Measurements from ENCODE around the gene MICU1. TPM values are rescaled to one million over a fixed set of nuclear protein-coding genes. Genes with fewer than 3 reads are reported as not detected.

MICU1 gene
- total RNA-seq, 1 experiment from 2014 or later = 36.0 TPM

DNA sequence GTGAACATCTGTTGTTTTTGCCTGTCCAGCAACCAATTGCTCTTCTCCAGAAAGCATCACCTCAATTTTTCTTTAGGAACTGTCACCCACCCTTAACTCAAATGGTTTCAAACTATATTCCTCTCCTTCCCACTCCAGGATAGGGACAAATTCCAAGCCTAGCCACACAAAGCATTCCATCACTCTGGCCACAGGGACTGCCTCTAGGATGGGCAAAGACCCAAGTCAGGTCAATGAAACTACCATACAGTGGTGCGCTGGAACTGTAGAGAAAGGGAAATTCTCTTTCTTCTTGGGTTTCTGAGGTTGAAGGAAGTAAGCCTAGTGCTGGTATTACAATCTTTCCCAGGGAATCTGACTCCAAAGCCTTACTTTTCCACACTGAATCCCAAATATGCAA, 3.6 kb downstream of the MICU1 start:
- H3K27me3 Mint-ChIP-seq (ENCODE audit: low read depth) = peaks cover under 1% of the 10 kb centered on the region; the same call in 1 of the 2 replicates
- TF ChIP-seq CREM (CRISPR knock-in tag; IDR thresholded peaks at IDR 0.05) (no peak), NR1H2 (CRISPR knock-in tag; IDR thresholded peaks at IDR 0.05) (no peak), CBFB (CRISPR knock-in tag; IDR thresholded peaks at IDR 0.05; ENCODE audit: low read depth) (no peak), ZNF232 (CRISPR knock-in tag; IDR thresholded peaks at IDR 0.05) (no peak), GABPB1 (CRISPR knock-in tag; IDR thresholded peaks at IDR 0.05) (no peak), TEAD1 (CRISPR knock-in tag; IDR thresholded peaks at IDR 0.05) (no peak), ZBTB21 (CRISPR knock-in tag; IDR thresholded peaks at IDR 0.05; ENCODE audit: borderline replicate concordance) (no peak), TCF7 (CRISPR knock-in tag; IDR thresholded peaks at IDR 0.05; ENCODE audit: low read depth) (no peak), NR2C2 (CRISPR knock-in tag; IDR thresholded peaks at IDR 0.05) (no peak), ZNF121 (CRISPR knock-in tag; IDR thresholded peaks at IDR 0.05) (no peak), RORB (CRISPR knock-in tag; IDR thresholded peaks at IDR 0.05) (no peak), NFYB (CRISPR knock-in tag; conservative IDR thresholded peaks at IDR 0.05; ENCODE audit: low read depth) (no peak)
- TF ChIP-seq, protein P1, sequence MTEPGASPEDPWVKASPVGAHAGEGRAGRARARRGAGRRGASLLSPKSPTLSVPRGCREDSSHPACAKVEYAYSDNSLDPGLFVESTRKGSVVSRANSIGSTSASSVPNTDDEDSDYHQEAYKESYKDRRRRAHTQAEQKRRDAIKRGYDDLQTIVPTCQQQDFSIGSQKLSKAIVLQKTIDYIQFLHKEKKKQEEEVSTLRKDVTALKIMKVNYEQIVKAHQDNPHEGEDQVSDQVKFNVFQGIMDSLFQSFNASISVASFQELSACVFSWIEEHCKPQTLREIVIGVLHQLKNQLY (CRISPR knock-in tag; IDR thresholded peaks at IDR 0.05) = no peak
- no peaks in the 10 kb centered on the region for H3K9me3 Mint-ChIP-seq
- no peak for DNase-seq (ENCODE audit: low spot score)
- CTCF ChIA-PET = no interaction called here
- ATAC-seq = no peak
- H3K4me1 Mint-ChIP-seq = peaks cover 15% of the 10 kb centered on the region
- H3K4me3 Mint-ChIP-seq = no peak overlapping the region
- peak overlapping the region; percentile 92 for H3K27ac Mint-ChIP-seq
- POLR2A ChIA-PET = no interaction called here
- H3K36me3 Mint-ChIP-seq = no peaks in the 10 kb centered on the region

DNA sequence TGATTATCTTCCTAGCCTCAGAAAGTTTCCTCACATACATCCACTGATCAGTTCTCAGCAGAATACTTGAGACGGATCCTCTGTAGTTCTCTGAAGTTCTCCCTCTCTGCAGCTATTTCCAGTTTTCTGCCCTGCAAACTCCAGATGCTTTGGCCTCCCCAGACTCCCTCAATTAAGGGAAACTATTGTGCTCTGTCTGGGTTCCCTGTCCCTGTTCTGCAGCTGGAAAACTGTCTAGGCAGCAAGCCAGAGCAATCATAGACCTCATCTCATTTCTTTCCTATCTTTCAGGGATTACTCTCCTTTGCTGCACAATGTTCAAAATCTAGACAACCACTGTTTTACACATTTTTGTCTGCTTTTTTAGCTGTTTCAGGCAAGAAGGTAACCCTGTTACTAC, 9.2 kb downstream of the MICU1 start:
- no peak overlapping the region for H3K4me3 Mint-ChIP-seq
- no peak overlapping the region; the same call in 1 of the 2 replicates for H3K27ac Mint-ChIP-seq
- 0 out of 2 replicates have a peak, but pooled peaks cover 1% of the 10 kb centered on the region for H3K4me1 Mint-ChIP-seq
- ChIA-PET CTCF (no interaction called here), POLR2A (no interaction called here)
- no peaks in the 10 kb centered on the region for H3K27me3 Mint-ChIP-seq (ENCODE audit: low read depth)
- ATAC-seq (no peak), DNase-seq (ENCODE audit: low spot score) (no peak)
- TF ChIP-seq CREM (CRISPR knock-in tag; IDR thresholded peaks at IDR 0.05) = no peak
- TF ChIP-seq ERG (CRISPR knock-in tag; IDR thresholded peaks at IDR 0.05) = no peak
- TF ChIP-seq CTCF (IDR thresholded peaks at IDR 0.05) = no peak
- no peak for TF ChIP-seq NR1H2 (CRISPR knock-in tag; IDR thresholded peaks at IDR 0.05)
- TF ChIP-seq SOX15 (CRISPR knock-in tag; IDR thresholded peaks at IDR 0.05) = no peak
- TF ChIP-seq ZNF281 (CRISPR knock-in tag; IDR thresholded peaks at IDR 0.05) = no peak
- TF ChIP-seq SMAD4 (CRISPR knock-in tag; IDR thresholded peaks at IDR 0.05) = no peak
- TF ChIP-seq ZNF232 (CRISPR knock-in tag; IDR thresholded peaks at IDR 0.05) = no peak
- TF ChIP-seq, protein P2, sequence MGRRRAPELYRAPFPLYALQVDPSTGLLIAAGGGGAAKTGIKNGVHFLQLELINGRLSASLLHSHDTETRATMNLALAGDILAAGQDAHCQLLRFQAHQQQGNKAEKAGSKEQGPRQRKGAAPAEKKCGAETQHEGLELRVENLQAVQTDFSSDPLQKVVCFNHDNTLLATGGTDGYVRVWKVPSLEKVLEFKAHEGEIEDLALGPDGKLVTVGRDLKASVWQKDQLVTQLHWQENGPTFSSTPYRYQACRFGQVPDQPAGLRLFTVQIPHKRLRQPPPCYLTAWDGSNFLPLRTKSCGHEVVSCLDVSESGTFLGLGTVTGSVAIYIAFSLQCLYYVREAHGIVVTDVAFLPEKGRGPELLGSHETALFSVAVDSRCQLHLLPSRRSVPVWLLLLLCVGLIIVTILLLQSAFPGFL (CRISPR knock-in tag; IDR thresholded peaks at IDR 0.05; ENCODE audit: borderline replicate concordance) = no peak
- no peak for TF ChIP-seq TEAD1 (CRISPR knock-in tag; IDR thresholded peaks at IDR 0.05)
- TF ChIP-seq, protein P3, sequence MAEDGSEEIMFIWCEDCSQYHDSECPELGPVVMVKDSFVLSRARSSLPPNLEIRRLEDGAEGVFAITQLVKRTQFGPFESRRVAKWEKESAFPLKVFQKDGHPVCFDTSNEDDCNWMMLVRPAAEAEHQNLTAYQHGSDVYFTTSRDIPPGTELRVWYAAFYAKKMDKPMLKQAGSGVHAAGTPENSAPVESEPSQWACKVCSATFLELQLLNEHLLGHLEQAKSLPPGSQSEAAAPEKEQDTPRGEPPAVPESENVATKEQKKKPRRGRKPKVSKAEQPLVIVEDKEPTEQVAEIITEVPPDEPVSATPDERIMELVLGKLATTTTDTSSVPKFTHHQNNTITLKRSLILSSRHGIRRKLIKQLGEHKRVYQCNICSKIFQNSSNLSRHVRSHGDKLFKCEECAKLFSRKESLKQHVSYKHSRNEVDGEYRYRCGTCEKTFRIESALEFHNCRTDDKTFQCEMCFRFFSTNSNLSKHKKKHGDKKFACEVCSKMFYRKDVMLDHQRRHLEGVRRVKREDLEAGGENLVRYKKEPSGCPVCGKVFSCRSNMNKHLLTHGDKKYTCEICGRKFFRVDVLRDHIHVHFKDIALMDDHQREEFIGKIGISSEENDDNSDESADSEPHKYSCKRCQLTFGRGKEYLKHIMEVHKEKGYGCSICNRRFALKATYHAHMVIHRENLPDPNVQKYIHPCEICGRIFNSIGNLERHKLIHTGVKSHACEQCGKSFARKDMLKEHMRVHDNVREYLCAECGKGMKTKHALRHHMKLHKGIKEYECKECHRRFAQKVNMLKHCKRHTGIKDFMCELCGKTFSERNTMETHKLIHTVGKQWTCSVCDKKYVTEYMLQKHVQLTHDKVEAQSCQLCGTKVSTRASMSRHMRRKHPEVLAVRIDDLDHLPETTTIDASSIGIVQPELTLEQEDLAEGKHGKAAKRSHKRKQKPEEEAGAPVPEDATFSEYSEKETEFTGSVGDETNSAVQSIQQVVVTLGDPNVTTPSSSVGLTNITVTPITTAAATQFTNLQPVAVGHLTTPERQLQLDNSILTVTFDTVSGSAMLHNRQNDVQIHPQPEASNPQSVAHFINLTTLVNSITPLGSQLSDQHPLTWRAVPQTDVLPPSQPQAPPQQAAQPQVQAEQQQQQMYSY (CRISPR knock-in tag; IDR thresholded peaks at IDR 0.05) = no peak
- no peak for TF ChIP-seq MXD4 (CRISPR knock-in tag; IDR thresholded peaks at IDR 0.05; ENCODE audit: borderline replicate concordance)
- TF ChIP-seq, protein P4, sequence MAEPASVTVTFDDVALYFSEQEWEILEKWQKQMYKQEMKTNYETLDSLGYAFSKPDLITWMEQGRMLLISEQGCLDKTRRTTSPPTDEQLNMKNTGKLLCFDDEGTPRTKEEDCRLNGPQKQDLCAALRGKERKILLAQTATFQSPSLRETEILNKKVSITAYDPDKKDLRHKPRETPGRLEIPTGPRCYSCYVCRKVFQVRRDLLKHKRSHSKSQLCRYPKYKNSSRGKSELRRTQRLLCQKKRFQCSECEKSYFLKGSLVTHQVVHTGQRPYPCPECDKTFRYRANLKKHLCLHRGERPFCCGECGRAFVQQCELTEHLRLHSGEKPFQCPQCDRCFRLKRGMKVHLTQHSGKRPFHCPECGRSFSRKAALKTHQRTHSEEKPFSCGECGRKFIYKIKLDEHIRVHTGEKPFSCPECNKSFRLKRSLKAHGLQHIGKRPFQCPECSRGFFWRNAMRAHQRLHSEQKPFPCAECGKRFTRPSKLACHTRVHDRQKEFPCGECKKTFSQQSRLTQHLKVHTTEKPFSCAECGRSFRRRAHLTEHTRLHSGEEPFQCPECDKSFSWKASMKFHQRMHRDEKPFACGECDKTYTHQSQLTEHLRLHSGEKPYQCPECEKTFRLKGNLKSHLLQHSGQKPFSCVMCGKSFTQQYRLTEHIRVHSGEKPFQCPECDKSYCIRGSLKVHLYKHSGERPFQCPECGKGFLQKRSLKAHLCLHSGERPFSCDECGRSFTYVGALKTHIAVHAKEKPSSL (CRISPR knock-in tag; conservative IDR thresholded peaks at IDR 0.05) = no peak
- TF ChIP-seq FOXJ3 (CRISPR knock-in tag; IDR thresholded peaks at IDR 0.05; ENCODE audit: borderline replicate concordance) = no peak
- peaks cover 6% of the 10 kb centered on the region for H3K9me3 Mint-ChIP-seq
- peaks cover 10% of the 10 kb centered on the region; the same call in 1 of the 2 replicates for H3K36me3 Mint-ChIP-seq
